H1 (cell line): Measurements from ENCODE around the gene PKD1L1. TPM values are rescaled to one million over a fixed set of nuclear protein-coding genes. Genes with fewer than 3 reads are reported as not detected.

Source experiments
- CTCF ChIA-PET: fragments of 300-600 bp; sonication (Branson Sonifier 250); formaldehyde crosslinking; loops from one replicate; lab custom pipeline; 2021; ENCODE audit not compliant: partially characterized antibody; lab: Charles Lee
- POLR2A ChIA-PET: fragments of 300-600 bp; sonication (Branson Sonifier 250); formaldehyde crosslinking; loops from one replicate; lab custom pipeline; 2021; ENCODE audit warnings: inconsistent platforms; ENCODE audit not compliant: partially characterized antibody; lab: Charles Lee
- DNase-seq, 2 experiments: peaks; one replicate each; pipeline versions ENCODE4 v3.0.0 to v3.0.0-alpha.2; 2010 to 2022; ENCODE audit warnings: low spot score in 2 of 2, low read depth in 1 of 2, mixed read lengths in 1 of 2
- FAIRE-seq: peaks from 2 replicates; lab custom pipeline; 2011; peaks lifted over from hg19 to GRCh38; lab: Jason Lieb, UNC
- H2AFZ ChIP-seq: 2 replicates; pipeline ENCODE4 v1.8.1; 2012; ENCODE audit warnings: low read length, inconsistent platforms
- H2AK5ac ChIP-seq: 2 replicates; pipeline ENCODE4 v1.6.1; 2013; ENCODE audit warnings: low read depth, low read length
- H2BK120ac ChIP-seq: replicated peaks from 2 replicates; pipeline ENCODE3; 2013; ENCODE audit warnings: low read depth, low read length, inconsistent platforms
- H2BK12ac ChIP-seq: 2 replicates; pipeline ENCODE4 v1.6.1; 2013; ENCODE audit warnings: low read depth, low read length
- H2BK15ac ChIP-seq: 2 replicates; pipeline ENCODE4 v1.6.1; 2013; ENCODE audit warnings: low read length
- H2BK20ac ChIP-seq: 2 replicates; pipeline ENCODE4 v1.6.1; 2013; ENCODE audit warnings: low read length
- H2BK5ac ChIP-seq: 2 replicates; pipeline ENCODE4 v1.6.1; 2013; ENCODE audit warnings: low read depth, low read length
- H3K14ac ChIP-seq: 2 replicates; pipeline ENCODE4 v1.6.1; 2013; ENCODE audit warnings: inconsistent platforms; ENCODE audit not compliant: insufficient read length
- H3K18ac ChIP-seq: 2 replicates; pipeline ENCODE4 v1.6.1; 2013; ENCODE audit warnings: low read length; ENCODE audit errors: extremely low read depth
- H3K23ac ChIP-seq: 2 replicates; pipeline ENCODE4 v1.6.1; 2013; ENCODE audit warnings: inconsistent platforms; ENCODE audit not compliant: insufficient read length
- H3K23me2 ChIP-seq: 2 replicates; pipeline ENCODE4 v1.6.1; 2013; ENCODE audit warnings: low read depth, low read length
- H3K27ac ChIP-seq: 2 replicates; pipeline ENCODE4 v1.6.1; 2011; ENCODE audit warnings: low read depth, low read length, inconsistent platforms
- H3K27me3 ChIP-seq, 4 experiments: replicated peaks in 1 of 4; 1 replicate in 1 of 4; 2 replicates in 3 of 4; pipeline versions ENCODE4 v1.6.1 to v1.8.1; 2011 to 2013; ENCODE audit warnings: low read length in 3 of 4, mild to moderate bottlenecking in 3 of 4, inconsistent platforms in 2 of 4, mixed read lengths in 2 of 4, moderate library complexity in 1 of 4; ENCODE audit not compliant: control insufficient read depth in 3 of 4, insufficient read depth in 3 of 4; ENCODE audit errors: extremely low read depth in 1 of 4
- H3K36me3 ChIP-seq, 4 experiments: 2 replicates each; pipeline versions ENCODE4 v1.6.1 to v1.8.1; 2011 to 2013; ENCODE audit warnings: mild to moderate bottlenecking in 4 of 4, low read length in 3 of 4, moderate library complexity in 2 of 4, control low read depth in 1 of 4, inconsistent platforms in 1 of 4; ENCODE audit not compliant: insufficient read depth in 4 of 4, control insufficient read depth in 2 of 4
- H3K4ac ChIP-seq: replicated peaks from 2 replicates; pipeline ENCODE3; 2013; ENCODE audit warnings: low read length, low read depth, mixed read lengths, inconsistent platforms; ENCODE audit not compliant: insufficient read length
- H3K4me1 ChIP-seq, 4 experiments: replicated peaks in 1 of 4; 1 replicate in 1 of 4; 2 replicates in 3 of 4; pipeline versions ENCODE4 v1.6.1 to v1.8.1; 2011 to 2013; ENCODE audit warnings: low read length in 3 of 4, inconsistent platforms in 2 of 4, mixed read lengths in 1 of 4; ENCODE audit not compliant: insufficient read depth in 4 of 4, control insufficient read depth in 3 of 4
- H3K4me2 ChIP-seq, 2 experiments: 2 replicates each; pipeline versions ENCODE4 v1.6.1 to v1.8.1; 2011 to 2013; ENCODE audit warnings: low read depth in 2 of 2, low read length in 2 of 2, control low read depth in 1 of 2, inconsistent platforms in 1 of 2, mild to moderate bottlenecking in 1 of 2; ENCODE audit not compliant: insufficient read depth in 1 of 2
- H3K4me3 ChIP-seq, 4 experiments: fragments of 200-600, 300-600 bp in 1 of 4; sonication (generic), shearing (Covaris generic), sonication (Bioruptor Twin) in 1 of 4; 2 replicates each; pipeline versions ENCODE4 v1.5.1 to v1.8.1; 2011 to 2016; ENCODE audit warnings: low read length in 4 of 4, low read depth in 3 of 4, control low read depth in 2 of 4, inconsistent platforms in 2 of 4, mild to moderate bottlenecking in 2 of 4, mixed read lengths in 1 of 4, moderate library complexity in 1 of 4; ENCODE audit not compliant: insufficient read depth in 2 of 4; ENCODE audit errors: extremely low read depth in 1 of 4
- H3K56ac ChIP-seq: replicated peaks from 2 replicates; pipeline ENCODE3; 2013; ENCODE audit warnings: low read depth, mild to moderate bottlenecking, mixed read lengths, low read length, inconsistent platforms; ENCODE audit not compliant: insufficient read length
- H3K79me1 ChIP-seq: 2 replicates; pipeline ENCODE4 v1.6.1; 2013; ENCODE audit warnings: low read depth, low read length, control low read depth
- H3K79me2 ChIP-seq, 2 experiments: 2 replicates each; pipeline versions ENCODE4 v1.6.1 to v1.8.1; 2012 to 2013; ENCODE audit warnings: low read length in 2 of 2, mild to moderate bottlenecking in 2 of 2, inconsistent platforms in 1 of 2; ENCODE audit not compliant: insufficient read depth in 2 of 2, control insufficient read depth in 1 of 2
- H3K9ac ChIP-seq, 4 experiments: replicated peaks in 1 of 4; 1 replicate in 1 of 4; 2 replicates in 3 of 4; pipeline versions ENCODE4 v1.6.1 to v1.8.1; 2011 to 2013; ENCODE audit warnings: low read depth in 3 of 4, low read length in 3 of 4, control low read depth in 2 of 4, mild to moderate bottlenecking in 2 of 4, moderate library complexity in 2 of 4, inconsistent platforms in 1 of 4; ENCODE audit errors: extremely low read depth in 1 of 4
- H3K9me3 ChIP-seq, 2 experiments: 2 replicates each; pipeline versions ENCODE4 v1.6.1 to v1.8.1; 2012 to 2013; ENCODE audit warnings: mild to moderate bottlenecking in 2 of 2, moderate library complexity in 2 of 2, control low read depth in 1 of 2, inconsistent platforms in 1 of 2, low read depth in 1 of 2, low read length in 1 of 2, mixed read lengths in 1 of 2; ENCODE audit not compliant: insufficient read depth in 2 of 2
- H4K20me1 ChIP-seq, 2 experiments: replicated peaks in 1 of 2; 2 replicates each; pipeline versions ENCODE3 to v1.8.1; 2011 to 2013; ENCODE audit warnings: inconsistent platforms in 2 of 2, low read length in 2 of 2, mild to moderate bottlenecking in 1 of 2; ENCODE audit not compliant: insufficient read depth in 2 of 2, control insufficient read depth in 1 of 2
- H4K5ac ChIP-seq: 2 replicates; pipeline ENCODE4 v1.6.1; 2013; ENCODE audit warnings: low read length, low read depth, mixed read lengths, inconsistent platforms; ENCODE audit not compliant: insufficient read length
- H4K8ac ChIP-seq: 2 replicates; pipeline ENCODE4 v1.8.0; 2013; ENCODE audit warnings: mild to moderate bottlenecking, moderate library complexity, low read length, inconsistent platforms; ENCODE audit not compliant: insufficient read depth; ENCODE audit errors: extremely low read depth
- H4K91ac ChIP-seq: replicated peaks from 2 replicates; pipeline ENCODE3; 2013; ENCODE audit warnings: low read length, mixed read lengths, inconsistent platforms; ENCODE audit not compliant: insufficient read length
- GABPA ChIP-seq: IDR thresholded peaks from 2 replicates; pipeline ENCODE4 v1.6.1; 2011; ENCODE audit warnings: mild to moderate bottlenecking, low read length, moderate library complexity, borderline replicate concordance; ENCODE audit not compliant: insufficient read depth
- WGBS, 2 experiments: shearing (Covaris generic) in 1 of 2; methylation state at CpG; one replicate each; pipeline versions ENCODE4 v1.1.6 to v1.1.7; 2013 to 2015; ENCODE audit warnings: low lambda C conversion rate in 2 of 2, mixed read lengths in 2 of 2, inconsistent platforms in 1 of 2, low coverage in 1 of 2, missing lambda C conversion rate in 1 of 2; ENCODE audit not compliant: insufficient replicate concordance in 2 of 2, insufficient coverage in 1 of 2, insufficient read length in 1 of 2; ENCODE audit errors: extremely low coverage in 1 of 2, missing lambda C conversion rate in 1 of 2; 5-methylcytosine and 5-hydroxymethylcytosine counted together
- polyA plus RNA-seq, 7 experiments: library from polyadenylated mRNA; depleted of rRNA in 3 of 7; stranded (reverse) in 5 of 7; unstranded in 2 of 7; fragments of >200 nt in 5 of 7; fragments of 200-250 nt in 2 of 7; gene quantifications; 1 replicate in 5 of 7; 2 replicates in 1 of 7; 4 replicates in 1 of 7; pipeline versions ENCODE4 v1.2.1 to v1.2.3, GENCODE V29; 2011 to 2013; ENCODE audit warnings: missing spikeins in 2 of 7, mixed read lengths in 2 of 7
- total RNA-seq: library from RNA; stranded (reverse); fragmentation: NEBNext Ultra II Directional; extraction: Animal tissue kit (Norgen Biotek cat#: 25700); gene quantifications from 2 replicates; pipeline ENCODE4 v1.2.1, GENCODE V29; 2021
- TF ChIP-seq, protein P1 (sequence below): IDR thresholded peaks from 2 replicates; pipeline ENCODE4 v1.6.1; 2011; ENCODE audit warnings: low read depth, mild to moderate bottlenecking, low read length; ENCODE audit not compliant: insufficient read depth

Gene PKD1L1
- total and polyA plus RNA-seq, 2 of the 8 experiments (the other 6 are each of a cell fraction or from before 2014, with no cell fraction given) = 0.22 to 0.35 TPM

DNA sequence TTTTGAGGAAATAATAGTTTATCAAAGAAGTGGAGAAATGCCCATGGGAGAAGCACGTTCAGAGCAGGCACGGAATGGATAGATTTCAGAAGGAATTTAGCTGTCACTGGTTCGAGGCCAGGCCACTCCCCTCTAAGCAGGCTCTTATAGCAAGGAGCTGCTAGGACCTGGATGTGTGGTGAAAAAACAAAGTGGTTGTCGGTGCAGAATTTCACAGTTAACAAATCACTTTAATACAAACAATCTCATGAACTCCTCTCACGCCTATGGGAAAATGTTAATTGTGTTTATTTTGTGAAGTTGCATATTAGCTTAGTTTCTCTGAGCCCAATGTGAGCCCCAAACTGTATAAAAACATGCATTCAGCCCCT is 176.3 kb downstream of the PKD1L1 start:
- ChIA-PET CTCF (interaction anchor here (0.9 to 1.4 kb wide), 3 partner anchors 14 to 132 kb away, joined by 3 to 6 read pairs (median 3); no protein-coding TSS in a partner anchor), POLR2A (no interaction called here)
- H4K8ac ChIP-seq = no peak overlapping the region
- no peak overlapping the region for H3K9ac ChIP-seq
- H3K23me2 ChIP-seq = no peaks in the 10 kb centered on the region
- H3K27me3 ChIP-seq = no peaks in the 10 kb centered on the region
- H3K4me2 ChIP-seq = no peak overlapping the region
- H2AFZ ChIP-seq = no peak overlapping the region
- H2BK15ac ChIP-seq = no peak overlapping the region
- H2BK20ac ChIP-seq = no peak overlapping the region
- 86% methylated on average over 5 of the region's 5 CpGs; no CpG with 5 or more reads in 1 of the 2 experiments for WGBS, 2 experiments
- H2AK5ac ChIP-seq = no peak overlapping the region
- DNase-seq (no peak), FAIRE-seq (no peak)
- H3K4ac ChIP-seq = no peak overlapping the region
- no peak overlapping the region for H3K27ac ChIP-seq
- H3K56ac ChIP-seq = no peak overlapping the region
- H3K23ac ChIP-seq = no peak overlapping the region
- no peaks in the 10 kb centered on the region for H3K79me1 ChIP-seq
- H3K36me3 ChIP-seq = no peaks in the 10 kb centered on the region
- peaks cover 0 to 7% (median 0%) of the 10 kb centered on the region in 4 experiments; a peak in 1 of 7 replicates for H3K4me1 ChIP-seq
- no peaks in the 10 kb centered on the region for H3K9me3 ChIP-seq
- H3K14ac ChIP-seq = no peak overlapping the region
- no peak overlapping the region for H2BK120ac ChIP-seq
- H4K91ac ChIP-seq = no peak overlapping the region
- no peak overlapping the region for H2BK12ac ChIP-seq
- no peak overlapping the region for H3K4me3 ChIP-seq
- H3K79me2 ChIP-seq = no peaks in the 10 kb centered on the region
- no peak overlapping the region for H4K5ac ChIP-seq
- no peaks in the 10 kb centered on the region for H4K20me1 ChIP-seq
- no peak overlapping the region for H2BK5ac ChIP-seq
- no peak overlapping the region for H3K18ac ChIP-seq
- TF ChIP-seq GABPA = no peak
- TF ChIP-seq, protein P1, sequence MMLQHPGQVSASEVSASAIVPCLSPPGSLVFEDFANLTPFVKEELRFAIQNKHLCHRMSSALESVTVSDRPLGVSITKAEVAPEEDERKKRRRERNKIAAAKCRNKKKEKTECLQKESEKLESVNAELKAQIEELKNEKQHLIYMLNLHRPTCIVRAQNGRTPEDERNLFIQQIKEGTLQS = no peak
